ENCODE data around the gene SSBP4.

The SSBP4 gene

DNA sequence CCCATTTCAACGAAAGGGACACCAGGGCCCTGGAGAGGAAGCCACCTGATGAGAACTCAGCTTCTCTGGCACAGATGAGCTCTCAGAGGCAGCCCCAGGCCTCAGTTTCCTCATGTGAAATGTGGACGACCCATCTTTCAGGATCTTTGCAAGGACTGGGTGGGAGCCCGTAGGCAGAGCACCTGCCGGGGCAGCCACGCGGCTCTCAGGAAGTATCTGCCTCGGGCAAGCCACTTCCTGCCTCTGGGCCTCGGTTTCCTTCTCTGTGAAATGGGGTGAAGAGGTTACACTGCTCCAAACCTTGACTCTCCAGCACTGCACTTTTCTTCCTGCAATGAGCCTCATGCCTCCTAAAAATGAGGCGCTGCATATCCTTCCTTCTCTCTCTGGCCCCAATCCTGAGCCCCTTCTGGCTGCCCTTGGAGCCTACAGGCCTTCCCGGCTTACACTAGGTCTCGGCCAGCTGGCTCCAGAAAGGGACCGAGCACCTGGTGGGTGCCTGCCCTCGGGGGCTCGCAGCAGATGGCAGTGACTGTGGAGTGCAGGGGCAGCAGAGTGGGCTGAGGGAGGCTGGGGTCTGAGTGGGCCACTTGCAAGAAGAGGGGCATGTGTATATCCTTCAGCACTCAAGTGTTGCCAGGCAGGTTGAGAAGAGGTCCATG, 3.5 kb downstream of the SSBP4 start:
- DNase-seq: peak; percentile 62

DNA sequence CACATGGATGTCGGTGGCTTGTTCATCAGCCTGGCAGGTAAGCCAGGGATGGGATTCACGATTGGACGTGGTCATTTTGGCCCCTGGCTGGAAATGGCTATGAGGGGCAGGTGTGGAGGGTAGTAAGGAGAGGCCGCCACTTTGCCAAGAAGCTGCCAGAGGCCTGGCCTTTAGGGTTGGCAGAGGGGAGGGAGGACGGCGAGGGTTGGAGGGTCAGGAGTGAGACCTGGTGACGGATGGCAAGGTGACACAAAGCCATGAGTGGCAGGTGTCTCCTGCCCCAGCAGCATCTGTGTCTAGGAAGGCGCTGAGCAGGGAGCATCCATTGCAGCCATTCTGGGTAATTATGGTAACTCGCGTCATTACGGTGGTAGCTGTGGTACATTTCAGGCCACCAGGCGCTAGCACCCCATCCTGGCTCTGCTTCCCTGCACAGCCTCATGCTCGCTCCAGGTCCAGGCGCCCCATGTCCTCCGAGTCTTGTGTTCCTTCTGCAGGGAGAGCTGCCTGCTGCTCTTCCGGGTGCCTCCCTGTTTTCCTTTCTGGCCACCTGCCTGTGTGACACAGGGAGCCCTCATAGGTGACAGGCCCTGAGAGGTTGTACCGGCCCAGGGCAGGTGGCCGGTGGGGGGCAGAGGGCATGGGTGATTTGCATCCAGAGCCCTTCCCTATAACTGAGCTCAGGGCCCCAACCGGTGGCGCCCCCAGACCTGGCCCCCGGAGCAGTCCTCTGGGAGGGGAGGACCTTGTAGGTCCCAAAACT, 4.2 kb downstream of the SSBP4 start:
- DNase-seq: no peak

DNA sequence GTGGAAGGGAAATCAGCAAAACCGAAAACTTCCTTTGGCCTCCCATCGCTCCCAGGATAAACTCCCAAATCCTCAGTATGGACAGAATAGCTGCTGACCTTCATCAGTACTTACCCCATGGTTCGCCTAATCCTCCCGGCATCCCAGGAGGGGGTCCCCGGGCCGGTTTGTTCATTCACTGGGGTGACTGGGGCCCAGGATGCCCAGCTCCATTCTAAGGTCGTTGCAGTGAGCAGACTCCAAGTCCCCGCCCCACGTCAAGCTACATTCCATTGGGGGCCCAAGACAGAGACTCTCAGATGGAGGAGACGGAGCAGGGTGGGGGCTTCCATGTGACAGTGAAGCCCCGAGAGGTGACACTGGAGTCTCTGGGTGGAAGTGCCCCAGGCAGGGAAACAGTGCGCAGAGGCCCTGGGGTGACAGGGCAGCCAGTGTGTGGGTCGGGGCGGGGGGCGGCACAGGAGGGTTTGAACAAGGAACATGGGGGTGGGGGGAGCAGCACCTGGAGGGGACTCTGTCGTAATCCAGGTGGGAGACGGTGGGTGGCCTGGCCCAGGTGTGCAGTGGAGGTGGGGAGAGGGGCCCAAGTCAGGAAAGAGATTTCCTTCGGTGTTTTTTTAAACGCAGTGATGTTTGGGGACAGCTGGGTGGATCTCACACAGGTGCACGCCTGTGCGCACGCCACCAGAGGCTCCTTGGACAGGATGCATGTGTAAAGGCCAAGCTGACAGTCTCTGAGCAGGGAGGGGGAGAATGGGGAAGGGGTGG, 5.1 kb downstream of the SSBP4 start:
- no peak for DNase-seq

DNA sequence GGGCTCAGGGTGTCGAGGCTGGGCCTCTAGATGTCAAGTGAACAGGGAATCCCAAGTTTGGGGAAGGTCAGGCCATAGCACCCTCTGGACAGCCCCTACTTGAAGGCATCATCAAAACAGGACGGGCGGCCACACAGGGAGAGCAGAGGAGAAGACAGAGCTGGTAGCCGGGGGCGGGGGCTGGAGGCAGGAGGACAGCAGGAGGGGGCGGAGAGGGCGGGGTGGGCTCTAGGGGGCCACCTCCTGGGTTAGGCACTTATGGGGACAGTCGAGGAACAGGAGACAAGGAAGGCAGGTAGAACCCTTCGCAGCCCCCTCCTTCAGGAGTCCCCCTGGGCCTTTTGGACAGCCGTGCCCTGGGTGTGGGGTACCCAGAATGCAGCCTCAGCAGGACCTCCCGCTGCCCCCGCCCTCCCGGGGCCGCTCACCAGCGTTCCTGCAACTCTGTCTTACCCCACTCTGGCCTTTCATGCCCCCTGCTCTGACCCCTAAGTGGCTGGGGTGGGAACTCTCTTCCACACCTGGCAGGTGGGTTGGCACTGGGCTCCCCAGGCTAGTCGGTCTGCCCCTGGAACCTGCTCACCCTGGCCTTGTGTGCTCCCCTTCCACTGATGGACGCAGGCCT, 5.8 kb downstream of the SSBP4 start:
- no peak for DNase-seq

DNA sequence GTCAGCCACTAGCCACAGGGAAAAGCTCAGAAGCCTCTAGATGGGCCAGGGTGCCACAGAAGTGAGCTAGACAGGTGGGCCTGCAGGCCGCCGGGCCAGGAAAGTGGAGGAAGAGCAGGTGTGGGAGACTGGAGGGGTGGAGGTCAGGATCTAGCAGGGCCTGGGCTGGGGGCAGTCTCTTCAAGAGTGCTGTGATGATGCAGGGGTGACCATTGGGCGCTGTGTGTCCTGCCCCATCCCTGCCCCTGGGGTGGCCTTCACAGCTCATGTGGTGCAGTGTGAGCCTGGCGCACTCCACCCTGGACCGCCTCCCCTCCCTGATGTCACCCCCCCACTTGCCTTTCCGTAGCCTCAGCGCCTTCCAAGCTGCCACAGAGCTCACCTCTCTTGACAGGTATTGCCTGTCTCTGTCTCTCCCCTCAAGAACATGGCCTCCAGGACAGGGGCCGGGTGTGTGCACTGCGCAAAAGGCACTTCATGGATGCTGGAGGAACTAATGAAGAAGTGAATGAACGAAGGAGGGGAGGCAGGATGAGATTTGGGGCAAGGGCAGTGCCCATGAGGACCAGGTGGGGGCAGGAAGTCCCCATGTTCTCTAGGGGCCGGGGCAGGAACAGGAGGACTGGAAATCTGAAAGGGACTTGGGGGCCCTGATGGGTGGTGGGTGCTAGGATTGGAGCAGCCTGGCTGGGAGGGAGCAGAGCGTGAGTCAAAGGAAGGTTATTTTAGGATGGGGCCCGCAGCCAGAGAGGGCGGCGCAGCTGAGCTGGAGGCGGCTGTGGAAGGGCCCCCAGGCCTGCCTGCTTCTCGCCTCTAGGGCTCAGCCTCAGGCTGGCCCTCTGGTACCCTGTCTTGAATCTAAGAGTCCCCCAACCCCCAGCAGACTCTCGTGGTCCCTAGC, 6.6 kb downstream of the SSBP4 start:
- no peak for DNase-seq

DNA sequence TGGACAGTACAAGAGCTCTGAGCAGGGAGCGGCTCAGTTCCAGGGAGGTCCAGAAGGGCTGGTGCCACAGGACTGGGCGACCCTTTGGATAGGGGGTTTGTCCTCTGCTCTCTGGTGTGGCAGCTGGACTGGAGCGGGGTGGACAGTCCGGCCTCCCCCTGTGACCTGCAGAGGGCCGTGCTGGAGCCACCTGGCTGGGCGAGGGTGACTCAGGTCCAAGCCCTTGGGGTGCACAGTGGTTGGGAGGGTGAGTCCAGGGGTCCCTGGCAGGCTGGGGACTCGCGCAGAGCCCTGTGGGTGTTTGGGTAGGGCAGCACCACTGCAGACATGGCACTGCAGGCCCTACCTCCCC, 7.2 kb downstream of the SSBP4 start:
- no peak for DNase-seq

DNA sequence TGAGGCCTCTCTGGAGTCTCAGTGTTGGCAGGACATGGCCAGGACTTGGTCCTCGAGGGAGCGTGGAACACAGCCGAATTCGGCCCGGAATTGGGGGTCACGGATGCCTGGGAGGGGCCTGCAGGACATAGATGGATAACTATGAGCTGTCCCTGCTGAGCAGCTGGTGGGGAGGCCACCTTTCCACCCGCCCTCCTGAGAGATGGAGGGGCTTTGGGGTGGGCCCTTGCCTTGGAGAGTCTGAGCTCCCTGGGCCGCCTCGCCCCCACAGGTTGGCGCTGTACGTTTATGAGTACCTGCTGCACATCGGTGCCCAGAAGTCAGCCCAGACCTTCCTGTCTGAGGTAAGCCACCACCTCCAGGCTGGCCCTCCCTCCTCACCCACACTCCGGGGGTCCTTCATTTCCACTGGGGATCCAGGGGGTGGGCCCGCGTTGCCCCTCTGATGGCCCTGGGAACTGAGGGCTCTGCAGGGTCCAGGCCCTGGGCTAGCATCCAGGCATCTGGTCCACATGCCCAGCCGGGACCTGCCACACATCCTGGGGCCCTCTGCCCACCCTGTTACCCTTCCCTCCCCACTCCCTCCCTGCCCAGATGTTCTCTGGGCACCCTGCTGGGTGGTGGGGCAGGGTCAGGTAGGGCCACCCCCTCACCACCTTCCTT, 8.0 kb downstream of the SSBP4 start:
- no peak for DNase-seq

DNA sequence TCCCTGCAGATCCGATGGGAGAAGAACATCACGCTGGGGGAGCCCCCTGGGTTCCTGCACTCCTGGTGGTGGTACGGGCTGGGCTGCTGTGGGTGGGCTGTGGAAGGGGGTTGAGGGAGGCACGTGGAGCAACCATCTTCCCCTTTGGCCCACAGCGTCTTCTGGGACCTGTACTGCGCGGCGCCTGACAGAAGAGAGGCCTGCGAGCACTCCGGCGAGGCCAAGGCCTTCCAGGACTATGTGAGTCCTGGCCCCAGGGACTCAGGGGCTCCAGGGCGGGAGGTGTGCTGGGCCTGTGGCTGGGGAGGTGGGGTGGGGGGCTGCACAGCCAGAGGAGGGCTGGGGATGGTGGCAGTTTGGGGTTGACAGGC, 8.5 kb downstream of the SSBP4 start:
- no peak for DNase-seq

DNA sequence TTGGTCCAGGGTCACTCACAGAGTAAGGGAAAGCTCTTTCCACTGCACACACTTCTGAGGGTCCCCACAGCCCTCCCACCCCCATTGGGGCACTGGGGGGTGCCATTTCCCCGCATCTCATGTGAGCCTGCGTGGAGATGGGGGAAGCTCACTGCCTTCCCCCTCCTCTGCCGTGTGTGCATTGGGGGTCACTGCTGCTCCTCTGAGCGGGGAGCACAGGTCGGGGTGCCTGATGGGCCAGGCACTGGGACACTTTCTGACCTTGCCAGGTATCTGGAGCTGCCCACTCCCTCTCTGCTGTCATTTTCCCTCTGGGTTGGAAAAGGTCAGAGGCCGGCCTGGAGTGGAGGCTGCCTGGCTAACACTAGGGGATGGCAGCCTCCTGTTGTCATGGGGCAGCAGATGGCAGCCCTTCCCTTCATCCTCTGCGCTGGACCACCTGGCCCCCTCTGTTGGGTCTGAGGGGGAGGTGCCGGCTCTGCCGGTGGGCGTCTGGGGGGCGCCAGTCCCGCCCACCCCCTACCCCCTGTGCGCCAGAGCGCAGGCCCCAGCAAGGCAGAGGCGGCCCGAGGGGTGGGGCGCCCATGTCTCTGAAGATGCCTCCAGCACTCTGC, 9.1 kb downstream of the SSBP4 start:
- DNase-seq: no peak

DNA sequence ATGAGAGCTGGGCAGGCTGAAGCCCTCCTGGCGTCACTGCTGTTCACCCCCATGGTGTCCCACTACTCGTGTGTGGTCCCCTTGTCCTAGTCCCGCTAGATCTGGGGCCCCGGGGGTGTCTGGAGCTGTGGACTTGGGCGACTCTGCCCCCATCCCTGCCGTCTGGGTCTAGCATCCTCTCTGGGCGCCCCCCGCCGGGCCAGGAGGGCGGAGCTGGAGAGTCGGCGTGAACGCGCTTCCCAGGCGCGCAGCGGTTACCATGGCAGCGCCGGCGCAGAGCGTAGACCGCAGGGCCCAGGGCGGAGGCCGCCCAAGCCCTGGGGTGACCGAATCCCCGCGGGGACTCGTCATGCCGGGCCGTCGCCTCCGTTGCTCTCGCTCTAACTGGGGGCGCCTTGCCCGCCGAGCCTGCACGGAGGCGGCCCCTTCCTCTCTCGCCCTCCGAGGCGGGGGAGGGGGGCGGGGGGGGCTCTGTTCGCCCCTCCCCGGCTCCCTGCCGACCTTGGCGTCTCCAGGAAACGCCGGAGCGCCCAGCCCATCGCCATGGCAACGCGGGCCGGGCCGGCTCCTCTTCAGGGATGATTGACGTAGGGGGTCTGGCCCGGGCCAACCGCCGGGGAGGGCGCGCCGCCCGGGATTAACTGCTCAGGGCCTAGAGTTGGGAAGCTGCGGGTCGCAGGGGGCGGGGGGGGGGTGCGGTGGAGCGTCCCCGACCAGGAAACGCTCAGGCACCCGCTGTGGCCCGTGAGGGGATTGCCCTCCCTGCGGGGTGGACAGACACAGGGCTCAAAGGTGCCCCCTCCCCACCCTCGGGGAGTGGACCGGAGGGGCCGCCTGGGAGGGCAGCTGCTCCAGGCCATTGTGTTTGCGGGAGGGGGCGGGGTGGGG, 9.8 kb downstream of the SSBP4 start:
- DNase-seq: peak; percentile 92

DNA sequence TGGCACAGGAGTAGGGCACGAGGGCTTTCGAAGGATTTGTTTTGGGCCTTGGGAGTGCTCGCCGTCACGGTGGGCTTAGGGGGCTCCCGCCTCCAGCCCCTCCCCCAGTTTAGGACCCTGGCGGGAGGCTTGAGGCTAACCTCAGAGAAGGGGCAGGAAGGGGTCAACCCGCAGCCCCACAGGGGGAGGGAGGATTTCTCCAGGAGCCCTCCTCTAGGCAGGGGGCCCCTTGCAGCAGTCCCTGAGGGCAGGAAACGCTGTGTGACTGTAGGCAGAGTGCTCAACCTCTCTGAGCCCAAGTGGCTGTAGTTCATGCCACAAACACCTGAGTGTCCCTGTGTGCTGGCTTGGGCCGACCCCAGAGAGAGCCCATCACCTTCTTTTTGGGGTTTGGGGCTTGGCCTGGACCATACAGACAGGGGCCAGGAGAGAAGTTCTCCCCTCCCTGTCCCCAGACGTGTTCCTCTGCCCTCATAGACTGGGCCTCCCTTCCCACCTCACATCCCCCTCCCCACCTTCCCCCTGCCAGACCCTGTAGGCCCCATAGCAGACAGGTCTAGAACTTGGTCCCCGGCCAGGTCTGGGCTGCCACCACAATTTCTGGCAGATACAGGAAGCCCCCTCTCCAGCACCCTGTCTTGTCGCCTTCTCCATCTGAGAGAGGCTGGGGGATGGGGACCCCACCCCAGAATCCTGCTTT, 10.7 kb downstream of the SSBP4 start:
- peak; percentile 51 for DNase-seq

DNA sequence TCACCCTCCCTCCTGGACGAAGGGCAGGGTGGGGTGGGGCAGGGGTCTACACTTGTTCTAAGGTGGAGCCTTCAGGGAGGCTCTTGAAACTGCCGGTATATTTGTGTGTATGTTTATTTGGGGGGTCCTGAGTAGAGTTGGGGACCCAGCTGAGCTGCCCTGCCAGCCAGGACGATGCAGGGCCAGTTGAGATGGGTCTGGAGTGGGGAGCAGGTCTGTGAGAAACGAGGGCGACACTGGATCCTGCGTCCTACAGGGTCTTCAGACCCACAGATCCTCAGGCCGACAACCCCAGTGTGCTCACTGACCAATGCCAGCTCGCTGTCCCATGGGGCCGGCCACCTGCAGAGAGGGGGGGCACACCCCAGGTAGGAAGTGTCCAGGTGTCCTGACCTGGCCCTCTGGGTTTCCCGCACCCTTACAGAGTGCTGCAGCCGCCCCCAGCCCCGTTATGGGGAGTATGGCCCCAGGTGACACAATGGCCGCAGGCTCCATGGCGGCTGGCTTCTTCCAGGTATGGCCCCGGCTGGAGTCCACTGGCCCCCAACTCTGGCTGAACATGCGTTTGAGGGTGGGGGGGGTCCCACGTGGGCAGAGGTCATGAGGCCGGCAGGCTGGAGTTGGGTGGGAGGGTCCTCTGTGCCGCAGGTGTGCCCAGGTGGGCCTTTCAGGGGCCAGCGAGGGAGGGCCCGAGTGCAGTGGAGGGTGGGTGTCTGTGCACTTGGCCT, 11.4 kb downstream of the SSBP4 start:
- DNase-seq: no peak

DNA sequence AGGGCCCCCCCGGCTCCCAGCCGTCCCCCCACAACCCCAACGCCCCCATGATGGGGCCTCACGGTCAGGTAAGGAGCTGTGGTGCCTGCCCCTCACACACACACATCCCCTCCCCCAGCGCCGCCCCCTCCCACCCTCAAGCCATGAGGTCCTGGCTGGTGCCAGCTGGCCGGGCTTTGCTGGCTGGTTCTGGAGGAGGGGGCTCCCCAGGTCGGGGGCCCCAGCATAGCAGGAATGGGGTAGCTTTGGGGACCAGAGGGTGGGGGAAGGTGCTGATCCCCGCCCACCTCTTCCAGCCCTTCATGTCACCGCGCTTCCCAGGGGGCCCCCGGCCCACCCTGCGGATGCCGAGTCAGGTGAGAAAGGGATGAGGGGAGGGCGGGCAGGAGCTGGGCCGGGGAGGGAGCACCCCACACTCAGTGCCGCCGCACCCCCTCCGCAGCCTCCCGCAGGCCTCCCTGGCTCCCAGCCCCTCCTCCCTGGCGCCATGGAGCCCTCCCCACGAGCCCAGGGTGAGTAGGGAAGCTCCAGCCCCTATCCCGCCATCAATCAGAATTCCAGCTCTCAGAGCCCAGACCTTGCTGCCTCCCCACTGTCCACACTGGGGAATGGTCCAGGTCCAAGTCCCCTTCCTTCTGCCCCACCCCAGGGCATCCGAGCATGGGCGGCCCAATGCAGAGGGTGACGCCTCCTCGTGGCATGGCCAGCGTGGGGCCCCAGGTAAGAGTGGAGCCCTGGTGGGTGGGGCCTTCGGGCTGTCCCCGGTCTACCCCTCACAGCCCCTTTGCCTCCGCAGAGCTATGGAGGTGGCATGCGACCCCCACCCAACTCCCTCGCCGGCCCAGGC, 12.4 kb downstream of the SSBP4 start:
- DNase-seq: no peak

DNA sequence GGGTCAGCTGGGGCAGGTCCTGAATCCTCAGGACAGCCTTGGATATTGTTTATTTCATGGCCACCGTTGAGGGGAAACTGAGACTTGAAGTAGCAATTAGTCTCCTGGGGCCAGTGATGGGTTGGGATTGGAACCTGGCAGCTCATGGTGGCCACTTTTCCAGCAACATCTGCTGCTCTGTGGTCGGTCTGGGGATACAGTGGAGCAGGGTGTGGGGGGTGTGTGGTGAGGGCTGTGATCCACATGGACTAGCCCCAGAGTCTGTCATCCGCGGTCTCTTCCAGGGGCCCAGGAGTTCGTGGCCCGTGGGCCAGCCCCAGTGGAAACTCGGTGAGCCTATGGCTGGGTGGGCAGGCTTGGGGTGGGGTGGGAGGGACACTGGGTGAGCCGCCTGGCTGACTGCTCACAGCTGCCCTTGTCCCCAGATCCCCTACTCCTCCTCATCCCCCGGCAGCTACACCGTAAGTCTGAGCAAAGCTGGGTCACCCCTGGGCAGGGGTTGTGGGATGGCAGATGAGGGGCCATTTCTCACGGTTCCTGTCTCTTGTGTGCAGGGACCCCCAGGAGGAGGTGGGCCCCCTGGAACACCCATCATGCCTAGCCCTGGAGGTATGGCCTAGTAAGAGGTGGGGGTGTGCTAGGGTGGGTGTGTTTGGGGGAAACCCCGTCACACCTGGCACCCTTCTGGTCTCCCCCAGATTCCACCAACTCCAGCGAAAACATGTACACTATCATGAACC, 13.2 kb downstream of the SSBP4 start:
- no peak for DNase-seq

DNA sequence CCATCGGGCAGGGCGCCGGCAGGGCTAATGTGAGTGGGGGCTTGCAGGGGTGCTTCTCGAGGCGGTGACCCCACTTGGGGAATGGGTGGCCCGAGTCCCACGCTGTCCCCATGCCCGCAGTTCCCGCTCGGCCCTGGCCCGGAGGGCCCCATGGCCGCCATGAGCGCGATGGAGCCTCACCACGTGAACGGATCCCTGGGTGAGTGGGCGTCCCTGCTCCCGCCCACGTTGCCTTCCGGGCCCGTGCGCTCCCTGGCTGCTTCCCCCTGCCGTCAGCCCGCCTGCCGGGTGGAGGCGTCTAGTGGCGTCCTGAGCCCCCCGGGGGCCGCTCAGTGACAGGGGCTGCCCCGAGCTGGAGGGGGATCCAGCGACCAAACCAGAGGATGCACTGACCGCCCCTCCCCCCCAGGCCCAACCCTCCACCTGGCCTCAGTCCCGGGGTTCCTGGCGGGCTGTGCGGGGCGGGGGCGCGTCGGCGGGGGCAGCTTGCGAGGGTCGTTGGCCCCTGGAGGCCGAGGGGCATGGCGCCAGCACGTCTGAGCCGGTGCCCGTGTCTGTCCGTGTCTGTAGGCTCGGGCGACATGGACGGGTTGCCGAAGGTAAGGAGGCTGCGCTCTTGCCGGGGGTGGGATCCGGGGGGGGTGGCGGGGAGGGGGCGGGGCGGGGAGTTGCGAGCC, 14.0 kb downstream of the SSBP4 start:
- peak; percentile 43 for DNase-seq

DNA sequence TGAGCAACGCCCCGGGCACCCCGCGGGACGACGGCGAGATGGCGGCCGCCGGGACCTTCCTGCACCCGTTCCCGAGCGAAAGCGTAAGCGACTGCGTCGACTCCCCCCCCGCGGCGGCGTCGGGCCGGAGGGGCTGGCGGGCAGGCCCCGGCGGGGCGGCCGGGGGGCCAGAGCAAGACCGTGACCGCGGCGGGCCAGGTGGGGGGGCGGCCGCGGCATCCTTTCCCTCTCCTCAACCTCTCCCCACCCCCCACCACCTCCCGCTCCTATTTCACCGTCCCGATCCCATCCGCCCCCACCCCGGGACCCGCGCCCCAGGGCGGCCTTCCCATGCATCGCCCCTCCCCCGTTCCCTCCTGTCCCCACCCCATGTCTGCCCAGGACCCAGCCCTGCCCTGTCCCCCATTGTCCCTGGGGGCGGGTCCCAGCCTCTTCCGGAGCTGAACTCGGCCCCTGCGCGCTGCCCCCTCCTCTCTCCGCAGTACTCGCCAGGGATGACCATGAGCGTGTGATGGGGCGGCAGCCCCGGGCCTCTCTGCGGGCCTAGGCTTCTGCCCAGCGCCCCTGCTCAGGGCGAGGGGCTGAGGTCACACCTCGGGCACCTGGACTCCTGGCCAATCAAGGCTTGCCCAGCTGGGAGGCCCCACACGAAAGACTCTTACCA, 14.7 kb downstream of the SSBP4 start:
- DNase-seq: no peak
